Left forelimb (tissue), 1 donor: ENCODE measurements around the gene AXL.
"Not testable (repeated sequence)": the region's sequence is repeated elsewhere in the genome, so short reads cannot be mapped to it uniquely, and the experiment has no call there.

Experiments used
- DNase-seq: peaks from one replicate; pipeline ENCODE4 v3.0.0-alpha.2; 2018; ENCODE audit warnings: low spot score

AXL gene

DNA sequence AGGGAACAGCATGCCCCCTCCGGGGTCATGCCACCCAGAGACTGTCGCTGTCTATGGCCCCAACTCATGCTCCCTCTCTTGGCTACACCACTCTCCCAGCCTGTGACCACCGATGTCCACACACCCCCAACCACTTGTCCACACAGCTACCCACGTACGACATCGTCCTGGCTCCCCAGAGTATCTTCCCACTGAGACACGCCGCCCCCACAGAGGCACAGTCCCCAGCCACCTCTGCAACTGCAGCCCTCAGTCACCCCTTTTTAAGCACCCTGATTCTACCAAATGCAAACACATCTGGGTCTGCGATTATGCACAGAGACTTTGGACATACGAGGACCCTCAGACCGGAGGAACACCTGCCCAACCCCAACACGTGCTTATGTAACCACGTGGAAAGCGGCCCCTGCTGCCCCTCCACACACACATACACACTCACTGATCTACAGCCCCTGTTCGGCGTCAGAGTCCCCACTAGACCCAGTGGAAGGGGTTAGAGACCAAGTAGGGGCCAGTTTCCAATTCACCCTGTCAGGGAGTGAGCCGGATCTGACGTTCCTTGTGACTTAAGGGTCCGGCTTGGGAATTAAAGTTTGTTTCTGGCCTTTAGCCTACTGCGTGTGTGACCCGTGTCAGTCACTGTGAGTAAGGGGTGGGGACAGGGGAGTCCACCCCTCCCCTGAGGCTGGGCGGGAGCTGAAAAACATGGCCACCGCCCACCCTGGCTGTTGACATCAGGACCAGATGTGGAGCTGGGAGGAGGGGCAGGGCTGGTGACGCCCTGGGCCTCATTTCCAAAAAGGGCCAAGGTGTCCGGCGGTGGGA, 11.9 kb upstream of the AXL start:
- DNase-seq = peak; percentile 83

DNA sequence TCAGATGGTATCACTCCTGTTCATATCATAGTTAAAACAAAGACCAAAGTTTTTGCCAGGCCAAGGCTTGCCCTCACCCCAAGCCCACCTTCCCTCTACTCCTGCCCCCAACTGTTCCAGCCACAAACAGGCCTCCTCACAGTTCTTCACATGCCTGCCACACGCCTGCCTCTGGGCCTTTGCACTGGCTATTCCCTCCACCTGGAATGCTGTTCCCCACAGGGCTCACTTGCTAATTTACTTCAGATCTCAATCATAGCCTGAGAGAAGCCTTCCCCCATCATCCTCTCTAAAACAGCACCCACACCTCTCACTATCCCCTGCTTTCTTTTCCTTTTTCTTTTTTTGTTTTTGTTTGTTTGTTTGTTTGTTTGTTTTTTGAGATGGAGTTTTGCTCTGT, 4.9 kb upstream of the AXL start:
- DNase-seq = no peak

DNA sequence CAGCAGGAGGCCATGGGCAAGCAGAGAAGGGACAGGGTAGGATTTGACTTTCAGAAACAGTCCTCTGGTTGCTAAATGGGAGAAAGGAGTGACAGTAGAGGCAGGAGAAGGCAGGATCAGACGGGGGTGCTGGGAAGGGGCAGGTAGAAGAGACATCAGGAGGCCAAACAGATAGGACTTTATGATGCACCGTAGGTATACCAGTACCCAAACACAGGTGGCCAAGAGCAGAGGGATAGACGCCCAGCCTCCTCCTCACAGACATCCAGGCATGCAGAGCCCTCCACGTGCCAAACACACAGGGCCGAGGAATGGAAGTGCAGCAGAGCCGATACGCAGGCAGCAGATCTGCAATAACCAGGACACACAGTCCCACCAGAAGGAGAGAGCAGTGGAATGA, 1.3 kb upstream of the AXL start:
- DNase-seq = no peak

DNA sequence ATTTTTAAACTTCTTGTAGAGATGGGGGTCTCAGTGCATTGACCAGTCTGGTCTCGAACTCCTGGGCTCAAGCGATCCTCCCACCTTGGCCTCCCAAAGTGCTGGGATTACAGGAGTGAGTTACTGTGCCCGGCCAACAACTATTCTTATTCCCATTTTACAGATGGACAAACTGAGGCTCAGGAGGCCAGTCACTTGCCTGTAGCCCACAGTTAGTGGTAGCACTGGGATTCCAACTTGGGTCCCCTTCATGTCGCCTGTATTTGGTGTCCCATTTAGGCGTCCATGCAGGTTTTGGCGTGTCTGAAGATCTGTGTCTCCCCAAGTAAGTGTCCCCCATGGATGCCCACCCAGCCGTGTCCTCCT, 791 bp upstream of the AXL start:
- no peak for DNase-seq

DNA sequence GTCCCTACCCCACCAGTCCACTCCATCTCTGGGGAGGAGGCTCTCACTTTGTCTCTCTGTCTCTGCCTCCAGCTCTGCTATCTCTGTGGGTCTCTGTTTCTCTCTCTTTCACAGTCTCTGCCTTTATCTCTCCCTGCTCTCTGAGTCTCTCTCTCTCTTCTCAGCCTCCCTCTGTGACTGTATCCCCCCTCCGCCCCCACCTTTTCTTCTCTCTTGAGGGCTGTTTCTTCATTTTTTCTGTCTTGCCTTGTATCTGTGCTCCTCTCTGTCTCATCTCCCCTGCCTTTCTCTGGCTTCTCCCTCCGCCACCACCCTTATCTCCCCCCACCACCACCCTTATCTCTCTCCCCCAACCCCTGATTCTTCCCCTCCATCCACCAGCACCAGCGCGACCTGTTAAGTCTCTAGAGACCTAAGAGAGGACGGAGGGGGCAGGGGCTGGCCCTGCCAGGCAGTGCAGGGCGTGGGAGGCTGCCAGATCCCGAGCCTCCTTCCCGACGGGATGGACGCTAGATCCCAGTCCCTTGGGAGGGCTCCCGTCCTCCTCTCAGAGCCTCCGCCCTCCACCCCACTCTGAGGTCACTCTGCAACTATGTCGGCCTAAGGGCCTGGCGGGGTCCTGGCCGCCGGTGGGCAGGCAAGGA, 1.0 kb downstream of the AXL start:
- no peak for DNase-seq

DNA sequence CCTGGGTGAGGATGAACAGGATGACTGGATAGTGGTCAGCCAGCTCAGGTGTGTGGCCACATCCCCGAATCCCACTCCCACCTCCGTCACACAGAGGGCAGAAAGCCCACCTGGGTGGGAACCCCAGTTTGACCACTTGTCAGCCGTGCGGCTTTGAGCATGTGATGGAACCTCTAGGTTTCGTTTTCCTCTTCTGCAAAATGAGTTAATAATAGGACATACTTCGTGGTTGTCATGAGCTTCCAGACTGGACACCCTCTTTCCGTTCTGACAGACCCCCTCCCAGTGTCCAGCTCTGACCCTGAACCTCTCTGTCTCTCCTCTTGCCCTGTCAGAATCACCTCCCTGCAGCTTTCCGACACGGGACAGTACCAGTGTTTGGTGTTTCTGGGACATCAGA, 1.8 kb downstream of the AXL start:
- DNase-seq = no peak

DNA sequence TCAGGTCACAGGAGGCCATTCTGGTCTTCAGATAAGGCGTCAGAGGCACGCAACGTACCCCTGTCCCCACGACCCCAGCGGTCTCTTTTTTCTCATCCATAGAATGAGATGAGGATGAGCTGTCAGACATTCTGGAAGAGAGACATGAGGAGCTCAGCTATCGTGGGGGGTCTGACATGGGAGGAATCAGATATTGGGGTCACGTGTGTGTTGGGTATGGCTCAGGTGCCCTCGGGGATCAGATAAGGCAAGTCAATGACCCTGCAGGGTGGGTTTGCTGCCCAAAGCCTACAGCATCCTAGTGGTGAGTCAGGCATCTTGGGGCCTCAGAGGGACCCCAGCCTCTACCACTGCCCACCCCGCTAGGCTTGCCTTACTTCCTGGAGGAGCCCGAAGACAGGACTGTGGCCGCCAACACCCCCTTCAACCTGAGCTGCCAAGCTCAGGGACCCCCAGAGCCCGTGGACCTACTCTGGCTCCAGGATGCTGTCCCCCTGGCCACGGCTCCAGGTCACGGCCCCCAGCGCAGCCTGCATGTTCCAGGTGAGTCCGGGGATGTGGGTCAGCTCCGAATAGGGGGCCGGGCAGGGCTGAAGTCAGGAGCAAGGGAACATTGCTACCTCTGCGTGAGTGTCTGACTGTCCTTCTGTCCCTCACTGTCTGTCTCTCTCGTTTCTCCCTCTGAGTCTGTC, 2.6 kb downstream of the AXL start:
- no peak for DNase-seq

DNA sequence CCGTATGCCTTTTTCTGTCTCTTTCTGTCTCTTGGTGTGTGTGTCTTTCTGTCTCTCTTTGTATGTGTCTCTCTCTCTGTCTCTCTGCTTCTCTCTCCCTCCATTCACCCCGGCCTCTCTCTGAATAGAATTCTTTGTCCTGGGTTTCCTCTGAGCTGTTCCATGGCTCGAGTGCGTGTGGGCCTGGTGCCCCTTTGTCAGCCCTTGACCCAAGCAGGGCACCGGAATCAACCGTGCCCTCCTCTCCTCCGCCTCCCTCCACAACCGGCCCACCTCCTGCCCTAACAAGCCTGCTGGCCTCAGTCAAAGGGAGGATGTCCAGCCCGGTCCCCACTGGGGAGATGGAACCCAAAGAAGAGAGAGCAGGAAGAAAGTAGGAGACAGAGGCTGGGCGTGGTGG, 3.2 kb downstream of the AXL start:
- no peak for DNase-seq

DNA sequence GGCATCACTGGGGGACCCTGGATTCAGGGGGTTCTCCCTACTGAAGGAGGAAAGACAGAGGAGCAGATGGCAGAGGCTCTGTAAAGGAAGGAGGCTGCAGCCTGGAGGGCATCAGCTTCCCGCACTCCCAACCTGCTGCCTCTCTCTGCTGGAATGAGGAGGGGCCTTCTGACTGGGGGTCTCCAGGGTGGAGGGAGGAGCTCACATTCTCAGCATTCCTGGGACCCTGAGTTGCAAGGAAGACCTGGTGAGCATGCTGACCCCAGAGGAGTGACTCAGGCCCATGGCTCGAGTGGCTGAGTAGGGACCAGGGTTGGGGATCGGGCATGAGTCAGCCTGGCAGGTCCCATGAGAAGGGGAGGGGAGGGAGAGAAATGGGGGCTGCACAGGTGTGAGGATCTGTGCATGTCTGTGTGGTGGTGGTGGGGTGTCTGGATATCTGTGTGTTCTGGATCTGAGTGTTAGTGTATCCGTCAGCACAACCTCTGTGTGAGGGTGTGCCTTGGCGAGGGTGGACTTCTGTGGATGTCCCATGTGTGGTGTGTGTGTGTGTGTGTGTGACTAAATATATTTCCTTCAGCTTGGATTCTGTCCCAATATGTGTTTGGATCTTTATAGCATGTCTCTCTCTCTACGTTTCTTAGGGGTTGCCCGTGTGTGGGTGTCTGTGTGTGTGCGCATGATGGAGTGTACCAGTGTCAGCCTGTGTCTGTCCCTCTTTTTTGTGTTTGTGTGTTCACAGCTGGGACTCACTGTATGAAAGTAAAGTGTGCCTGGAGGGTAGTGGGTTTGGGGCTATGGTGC, 4.6 kb downstream of the AXL start:
- no peak for DNase-seq

DNA sequence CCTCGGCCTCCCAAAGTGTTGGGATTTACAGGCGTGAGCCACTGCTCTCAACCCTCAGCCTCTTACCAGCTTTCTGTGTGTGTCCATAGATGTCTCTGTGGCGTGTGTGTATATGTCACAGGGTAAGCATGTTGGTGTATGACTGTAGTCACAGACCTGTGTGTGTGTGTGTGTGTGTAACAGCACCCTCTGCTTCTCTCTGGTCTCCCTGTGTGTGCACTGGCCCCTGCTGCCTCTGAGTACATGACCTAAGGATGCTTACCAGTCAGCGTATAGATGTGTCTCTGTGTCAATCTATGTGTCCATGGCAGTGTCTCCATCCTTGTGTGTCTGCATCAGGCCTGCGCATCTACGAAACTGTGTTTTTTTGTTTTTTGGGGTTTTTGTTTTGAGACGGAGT, 5.6 kb downstream of the AXL start:
- DNase-seq = no peak

DNA sequence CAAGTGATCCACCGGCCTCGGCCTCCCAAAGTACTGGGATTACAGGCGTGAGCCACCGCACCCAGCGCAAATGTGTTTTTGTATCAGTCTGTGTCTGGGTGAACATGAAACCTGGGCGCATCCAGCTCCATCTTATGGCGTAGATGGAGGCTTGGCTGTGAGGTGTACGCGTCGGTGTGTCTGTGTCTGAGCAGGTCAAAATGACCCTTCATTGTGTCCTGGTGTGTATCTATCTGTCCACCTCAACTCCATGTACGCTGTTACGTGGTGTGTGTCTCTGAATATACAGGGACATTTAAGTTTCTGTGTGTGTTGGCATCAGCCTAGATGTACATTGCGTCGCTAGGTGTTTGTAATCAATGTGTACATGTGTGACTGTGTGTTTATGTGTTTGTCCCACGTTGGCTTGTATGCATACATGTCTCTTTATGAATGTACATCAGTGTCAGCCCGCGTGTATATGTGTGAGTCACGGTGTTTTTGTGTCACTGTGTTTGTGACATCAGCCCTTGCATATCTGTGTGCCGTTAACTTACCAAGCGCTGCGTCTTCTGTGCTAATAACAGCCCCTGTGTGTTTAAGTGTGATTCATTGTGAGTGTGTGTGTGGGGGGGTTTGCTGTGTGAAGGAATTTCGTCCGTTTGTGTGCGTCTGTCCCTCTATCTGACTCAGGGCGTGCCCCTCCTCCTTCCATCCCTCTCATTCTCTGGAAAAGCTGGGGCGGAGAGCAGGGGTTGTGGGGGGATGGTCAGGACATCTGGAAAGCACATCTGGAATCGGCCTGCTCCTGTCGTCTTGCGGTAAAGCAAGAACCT, 6.4 kb downstream of the AXL start:
- DNase-seq = no peak

DNA sequence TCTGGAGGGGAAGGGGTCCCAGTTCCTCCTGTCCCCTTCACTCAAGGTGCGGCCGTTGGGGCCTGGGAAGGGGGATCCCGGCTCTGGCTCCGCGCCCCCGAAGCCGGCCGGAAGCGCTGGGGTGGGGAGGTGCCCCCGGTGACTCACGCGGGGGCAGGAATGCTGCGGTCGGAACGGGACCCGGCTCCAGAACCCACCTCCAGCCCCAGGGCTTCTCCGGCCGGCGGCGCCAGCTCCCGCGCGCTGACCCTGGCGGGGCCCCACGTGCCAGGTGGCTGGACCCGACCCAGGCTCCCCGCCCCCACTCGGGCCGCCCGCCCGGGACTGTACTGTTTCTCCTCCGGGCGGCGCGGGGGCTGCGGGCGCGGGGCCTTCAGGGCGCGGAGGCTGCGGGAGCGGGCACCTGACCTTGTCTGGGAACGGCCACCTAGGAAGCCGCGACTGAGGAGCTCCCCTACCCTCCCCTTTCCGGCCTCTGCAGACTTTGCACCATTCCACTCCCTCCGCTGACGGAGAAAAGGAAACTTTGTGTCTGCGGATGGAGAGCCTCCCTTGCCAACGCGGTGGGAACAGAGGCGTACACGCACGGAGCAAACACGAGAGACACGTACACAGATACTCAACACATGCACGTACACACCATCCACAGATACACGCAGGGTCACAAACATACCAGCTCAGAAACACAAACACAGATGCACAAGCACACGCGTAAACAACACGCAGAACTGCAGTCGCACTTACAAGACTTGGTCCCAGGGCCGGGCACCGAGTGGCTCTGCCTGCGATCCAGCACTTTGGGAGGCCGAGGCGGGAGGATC, 7.2 kb downstream of the AXL start:
- peak; percentile 85 for DNase-seq

DNA sequence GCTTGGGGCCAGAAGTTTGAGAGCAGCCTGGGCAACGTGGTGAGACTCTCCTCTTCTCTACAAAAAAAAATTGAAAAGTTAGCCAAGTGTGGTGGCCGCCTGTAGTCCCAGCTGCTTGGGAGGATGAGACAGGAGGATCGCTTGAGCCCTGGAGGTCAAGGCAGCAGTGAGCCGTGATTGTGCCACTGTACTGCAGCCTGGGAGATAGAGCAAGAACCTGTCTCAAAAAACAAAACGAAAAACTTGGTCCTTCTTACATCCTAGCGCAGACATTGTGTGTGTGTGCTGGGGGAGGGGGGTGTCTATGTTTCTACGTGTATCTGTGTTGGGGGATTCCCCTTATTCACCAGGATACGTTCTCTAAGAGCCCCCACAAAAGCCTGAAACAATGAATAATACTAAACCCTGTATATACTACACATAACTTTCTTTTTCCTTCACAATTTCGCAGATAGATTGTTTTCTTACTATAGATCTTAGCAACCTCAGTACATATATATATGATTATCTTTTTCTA, 7.9 kb downstream of the AXL start:
- no peak for DNase-seq

DNA sequence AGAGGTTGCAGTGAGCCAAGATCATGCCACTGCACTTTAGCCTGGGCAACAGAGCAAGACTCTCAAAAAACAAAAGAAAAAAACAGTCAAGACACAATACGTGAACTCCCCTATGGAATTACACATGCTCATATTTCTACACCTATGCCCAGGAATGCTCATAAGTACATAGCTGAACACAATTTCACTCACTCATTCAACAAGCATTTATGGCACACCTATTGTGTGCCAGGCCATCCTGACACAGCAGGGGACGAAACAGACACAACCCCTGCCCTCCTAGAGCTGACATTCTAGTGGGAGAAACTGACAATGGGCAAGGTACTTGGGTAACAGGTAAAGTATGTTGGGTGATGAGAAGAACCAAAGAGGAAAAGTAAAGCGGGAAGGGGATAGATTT, 9.5 kb downstream of the AXL start:
- DNase-seq = no peak

DNA sequence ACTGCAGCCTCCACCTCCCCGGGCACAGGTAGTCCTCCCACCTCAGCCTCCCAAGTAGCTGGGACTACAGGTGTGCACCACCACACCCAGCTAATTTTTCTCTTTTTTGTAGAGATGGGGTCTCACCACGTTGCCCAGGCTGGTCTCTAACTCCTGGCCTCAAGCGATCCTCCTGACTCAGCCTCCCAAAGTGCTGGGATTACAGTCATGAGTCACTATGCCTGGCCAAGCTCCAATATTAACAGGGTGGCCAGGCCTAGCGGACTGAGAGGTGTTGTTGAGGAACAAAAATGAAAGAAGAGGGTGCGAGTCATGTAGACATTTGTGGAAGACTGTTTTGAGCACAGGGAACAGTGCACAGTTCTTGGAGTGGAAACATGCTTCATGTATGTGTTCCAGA, 10.3 kb downstream of the AXL start:
- DNase-seq = not testable (repeated sequence)

DNA sequence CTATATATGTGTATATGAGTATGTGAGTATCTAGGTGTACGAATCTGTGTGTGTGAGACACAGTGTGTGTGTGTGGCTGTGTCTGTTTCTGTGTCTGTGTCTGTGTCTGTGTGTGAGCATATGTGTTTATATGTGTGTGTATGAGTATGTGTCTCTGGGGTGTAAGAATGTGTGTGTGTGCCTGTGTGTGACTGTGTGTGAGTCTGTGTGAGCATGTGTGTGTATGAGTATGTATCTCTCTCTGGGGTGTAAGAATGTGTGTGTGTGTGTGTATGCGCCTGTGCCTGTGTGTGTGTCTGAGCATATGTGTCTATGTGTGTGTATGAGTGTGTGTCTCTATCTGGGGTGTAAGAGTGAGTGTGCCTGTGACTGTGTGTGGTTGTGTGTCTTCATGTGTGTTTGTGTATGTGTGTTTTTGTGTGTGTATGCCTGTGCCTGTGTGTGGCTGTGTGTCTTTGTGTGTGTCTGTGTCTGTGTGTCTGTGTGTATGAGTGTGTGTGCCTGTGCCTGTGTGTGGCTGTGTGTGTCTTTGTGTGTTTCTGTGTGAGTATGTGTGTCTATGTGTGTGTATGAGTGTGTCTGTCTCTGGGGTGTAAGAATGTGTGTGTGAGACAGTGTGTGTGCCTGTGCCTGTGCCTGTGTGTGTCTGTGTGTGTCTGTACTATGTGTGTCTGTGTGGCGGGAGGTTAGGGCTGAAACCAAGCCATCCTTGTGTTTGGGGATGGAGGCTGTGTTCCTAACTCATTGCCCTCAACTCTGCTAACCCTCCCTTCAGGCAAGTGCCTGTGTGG, 11.2 kb downstream of the AXL start:
- DNase-seq = no peak

DNA sequence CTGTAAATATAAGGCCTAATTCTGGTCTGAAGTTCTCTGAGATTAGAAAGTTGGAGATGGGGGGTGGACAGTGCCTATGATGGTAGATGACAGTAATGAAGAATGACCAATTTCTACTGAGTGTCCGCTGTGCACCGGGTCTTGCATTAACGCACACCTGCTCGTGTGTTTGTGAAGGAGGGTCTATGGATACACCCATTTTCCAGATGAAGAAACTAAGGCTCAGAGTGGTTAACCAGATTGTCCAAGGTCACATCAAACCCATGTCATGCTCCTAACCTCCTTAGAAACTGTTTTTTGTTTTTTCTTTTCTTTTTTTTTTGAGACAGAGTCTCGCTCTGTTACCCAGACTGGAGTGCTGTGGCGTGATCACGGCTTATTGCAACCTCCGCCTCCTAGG, 13.7 kb downstream of the AXL start:
- DNase-seq = no peak

DNA sequence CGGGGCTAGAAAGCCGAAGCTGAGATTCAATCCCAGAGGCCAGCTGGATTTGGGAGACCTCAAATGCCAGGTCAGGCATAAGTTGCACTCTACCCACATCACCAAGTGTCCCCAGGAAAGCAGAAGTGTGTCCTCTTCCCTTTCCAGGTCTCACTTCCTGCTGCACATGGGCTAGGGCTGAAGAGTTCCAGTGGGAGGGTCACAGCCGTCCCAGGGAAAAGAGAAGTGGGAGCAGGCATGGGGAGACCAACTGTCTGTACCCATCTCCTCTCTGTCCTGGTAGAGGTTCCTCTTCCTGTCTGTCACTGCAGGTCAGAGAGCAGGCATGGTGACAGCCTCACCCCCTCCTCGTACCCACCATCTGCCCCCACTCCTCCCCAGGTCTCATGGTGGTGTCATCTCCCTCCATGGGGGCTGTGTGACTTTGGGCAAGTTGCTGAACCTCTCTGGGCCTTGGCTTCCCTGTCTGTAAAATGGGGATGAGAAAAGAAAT, 14.8 kb downstream of the AXL start:
- no peak for DNase-seq

DNA sequence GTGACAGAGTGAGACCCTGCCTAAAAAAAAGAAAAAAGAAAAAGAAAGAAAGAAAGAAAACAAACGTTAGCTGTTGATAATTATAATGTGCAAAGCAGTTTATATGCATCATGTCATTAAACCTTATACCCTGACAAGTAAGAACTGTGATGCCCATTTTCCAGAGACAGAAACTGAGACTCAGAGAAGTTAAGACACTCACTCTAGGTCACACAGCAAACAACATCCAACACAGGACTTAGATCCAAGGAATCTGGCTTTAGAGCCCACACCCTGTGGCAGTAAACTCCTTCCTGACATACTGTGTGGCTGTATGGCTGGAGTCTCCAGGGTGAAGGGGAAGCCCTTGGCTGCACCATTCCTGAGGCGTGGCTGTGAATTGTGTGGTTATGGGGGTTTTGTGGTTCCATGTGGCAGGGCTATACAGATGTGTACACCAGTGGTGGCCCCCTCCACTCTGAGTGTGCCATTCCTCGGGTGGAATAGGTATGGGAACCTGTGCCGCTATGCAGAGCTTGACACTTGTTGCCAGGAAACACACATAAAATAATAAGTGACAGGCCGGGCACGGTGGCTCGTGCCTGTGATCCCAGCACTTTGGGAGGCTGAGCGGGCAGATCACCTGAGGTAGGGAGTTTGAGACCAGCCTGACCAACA, 15.6 kb downstream of the AXL start:
- DNase-seq = no peak
